A549 (cell line): ENCODE measurements around the gene PRSS21.

Source experiments
- CHD2 ChIP-seq: fragments of 150-350 bp; IDR thresholded peaks from 2 replicates; pipeline ENCODE4 v1.6.1; 2014; ENCODE audit warnings: low read length; ENCODE audit not compliant: partially characterized antibody
- CTCF ChIP-seq: fragments of >200 bp; sonication (Bioruptor Twin); formaldehyde crosslinking; IDR thresholded peaks from 3 replicates; pipeline ENCODE4 v1.5.1; 2016
- JUNB ChIP-seq: fragments of >200 bp; sonication (Bioruptor Twin); formaldehyde crosslinking; IDR thresholded peaks from 2 replicates; pipeline ENCODE4 v1.6.1; 2016
- PHF8 ChIP-seq: fragments of 200-600 bp; sonication (generic); IDR thresholded peaks from 2 replicates; pipeline ENCODE4 v1.6.1; 2016; ENCODE audit warnings: low read depth, mild to moderate bottlenecking, antibody characterized with exemption, moderate library complexity, borderline replicate concordance
- POLR2A ChIP-seq: IDR thresholded peaks from 2 replicates; pipeline ENCODE4 v1.6.1; 2012; ENCODE audit warnings: mild to moderate bottlenecking, low read length
- RAD21 ChIP-seq, 2 experiments: fragments of >200 bp in 1 of 2; sonication (Bioruptor Twin) in 1 of 2; formaldehyde crosslinking in 1 of 2; IDR thresholded peaks in 1 of 2; conservative IDR thresholded peaks in 1 of 2; 2 replicates in 1 of 2; 3 replicates in 1 of 2; pipeline ENCODE4 v1.6.1; 2012 to 2018; ENCODE audit warnings: inconsistent platforms in 1 of 2

GRCh38 chr16:2819939-2820835 is 3.1 kb downstream of the PRSS21 start:
- TF ChIP-seq CHD2 = no peak
- TF ChIP-seq RAD21 (conservative IDR thresholded peaks at IDR 0.05 in 1 of 2, IDR thresholded peaks at IDR 0.05 in 1 of 2) = no peak
- no peak for TF ChIP-seq PHF8
- TF ChIP-seq JUNB = no peak
- TF ChIP-seq CTCF = no peak
- no peak for TF ChIP-seq POLR2A
